H9 (cell line): ENCODE data around the gene SLC4A5. TPM values are rescaled to one million over a fixed set of nuclear protein-coding genes. Genes with fewer than 3 reads are reported as not detected.

Experiments used
- DNase-seq: peaks from one replicate; pipeline ENCODE4 v3.0.0-alpha.2; 2017
- H2AFZ ChIP-seq: one replicate; pipeline ENCODE4 v1.6.1; 2013; ENCODE audit warnings: mild to moderate bottlenecking, low read length, control low read depth, moderate library complexity
- H2AK5ac ChIP-seq: 2 replicates; pipeline ENCODE4 v1.6.1; 2013; ENCODE audit warnings: low read length, control low read depth, mixed read lengths; ENCODE audit not compliant: insufficient read length
- H2BK120ac ChIP-seq: one replicate; pipeline ENCODE4 v1.6.1; 2013; ENCODE audit warnings: low read depth, mild to moderate bottlenecking, low read length, control low read depth, inconsistent platforms; ENCODE audit not compliant: poor library complexity, severe bottlenecking
- H2BK12ac ChIP-seq: 2 replicates; pipeline ENCODE4 v1.6.1; 2013; ENCODE audit warnings: low read length, control low read depth, mixed read lengths, low read depth; ENCODE audit not compliant: insufficient read length
- H2BK15ac ChIP-seq: 2 replicates; pipeline ENCODE4 v1.6.1; 2013; ENCODE audit warnings: low read depth, low read length, control low read depth
- H2BK20ac ChIP-seq: one replicate; pipeline ENCODE4 v1.6.1; 2013; ENCODE audit warnings: low read depth, mild to moderate bottlenecking, low read length, control low read depth, inconsistent platforms; ENCODE audit not compliant: poor library complexity, severe bottlenecking
- H2BK5ac ChIP-seq: 2 replicates; pipeline ENCODE4 v1.6.1; 2013; ENCODE audit warnings: low read length, control low read depth, mixed read lengths; ENCODE audit not compliant: insufficient read length
- H3K14ac ChIP-seq: 2 replicates; pipeline ENCODE4 v1.6.1; 2013; ENCODE audit warnings: low read length, control low read depth; ENCODE audit not compliant: insufficient read depth
- H3K18ac ChIP-seq: 2 replicates; pipeline ENCODE4 v1.6.1; 2013; ENCODE audit warnings: low read depth, mild to moderate bottlenecking, mixed read lengths, low read length, control low read depth; ENCODE audit not compliant: insufficient read length
- H3K23ac ChIP-seq: 2 replicates; pipeline ENCODE4 v1.6.1; 2013; ENCODE audit warnings: low read length, control low read depth, mixed read lengths, low read depth; ENCODE audit not compliant: insufficient read length
- H3K23me2 ChIP-seq: 2 replicates; pipeline ENCODE4 v1.6.1; 2013; ENCODE audit warnings: low read depth, mild to moderate bottlenecking, mixed read lengths, low read length, control low read depth; ENCODE audit not compliant: insufficient read length, poor library complexity, severe bottlenecking
- H3K27ac ChIP-seq: 2 replicates; pipeline ENCODE4 v1.5.1; 2013; ENCODE audit warnings: low read length, control low read depth, mixed read lengths, low read depth; ENCODE audit not compliant: insufficient read length
- H3K27me3 ChIP-seq: 2 replicates; pipeline ENCODE4 v1.6.1; 2013; ENCODE audit warnings: low read length, control low read depth, inconsistent platforms; ENCODE audit not compliant: insufficient read depth
- H3K4ac ChIP-seq: 2 replicates; pipeline ENCODE4 v1.6.1; 2013; ENCODE audit warnings: low read depth, mild to moderate bottlenecking, control low read depth, inconsistent platforms, low read length, moderate library complexity
- H3K4me1 ChIP-seq: 2 replicates; pipeline ENCODE4 v1.6.1; 2013; ENCODE audit warnings: low read length, control low read depth, inconsistent platforms; ENCODE audit not compliant: insufficient read depth
- H3K4me2 ChIP-seq: 2 replicates; pipeline ENCODE4 v1.6.1; 2013; ENCODE audit warnings: low read length, control low read depth, mixed read lengths; ENCODE audit not compliant: insufficient read length, insufficient read depth
- H3K56ac ChIP-seq: 2 replicates; pipeline ENCODE4 v1.6.1; 2013; ENCODE audit warnings: low read depth, mild to moderate bottlenecking, mixed read lengths, low read length, control low read depth; ENCODE audit not compliant: insufficient read length
- H3K79me1 ChIP-seq: 2 replicates; pipeline ENCODE4 v1.6.1; 2013; ENCODE audit warnings: low read depth, mild to moderate bottlenecking, moderate library complexity, low read length, control low read depth, inconsistent platforms; ENCODE audit not compliant: insufficient read depth, poor library complexity, severe bottlenecking
- H3K79me2 ChIP-seq: 2 replicates; pipeline ENCODE4 v1.6.1; 2013; ENCODE audit warnings: low read length, control low read depth, inconsistent platforms; ENCODE audit not compliant: insufficient read depth
- H3K9ac ChIP-seq: 2 replicates; pipeline ENCODE4 v1.6.1; 2013; ENCODE audit warnings: low read length, control low read depth, mixed read lengths; ENCODE audit not compliant: insufficient read length; ENCODE audit errors: extremely low read depth
- H3K9me3 ChIP-seq: one replicate; pipeline ENCODE4 v1.6.1; 2013; ENCODE audit warnings: low read depth, low read length, inconsistent platforms; ENCODE audit not compliant: control insufficient read depth
- H3T11ph ChIP-seq: one replicate; pipeline ENCODE4 v1.6.1; 2013; ENCODE audit warnings: mild to moderate bottlenecking, low read length, control low read depth, inconsistent platforms
- H4K20me1 ChIP-seq: one replicate; pipeline ENCODE4 v1.6.1; 2013; ENCODE audit not compliant: control insufficient read depth, insufficient read length, insufficient read depth
- H4K5ac ChIP-seq: 2 replicates; pipeline ENCODE4 v1.6.1; 2013; ENCODE audit warnings: low read depth, mild to moderate bottlenecking, mixed read lengths, low read length, control low read depth; ENCODE audit not compliant: insufficient read length
- H4K8ac ChIP-seq: replicated peaks from 2 replicates; pipeline ENCODE4 v1.6.1; 2013; ENCODE audit warnings: low read length, control low read depth, mixed read lengths, low read depth; ENCODE audit not compliant: insufficient read length
- H4K91ac ChIP-seq: 2 replicates; pipeline ENCODE4 v1.6.1; 2013; ENCODE audit warnings: low read depth, mild to moderate bottlenecking, moderate library complexity, mixed read lengths, low read length, control low read depth; ENCODE audit not compliant: insufficient read length
- H3K27ac Mint-ChIP-seq, 3 experiments: 2 replicates in 2 of 3; 3 replicates in 1 of 3; pipeline ENCODE4 v1.8.0; 2020 to 2021; ENCODE audit warnings: mixed read lengths in 3 of 3, mild to moderate bottlenecking in 1 of 3, moderate library complexity in 1 of 3
- H3K27me3 Mint-ChIP-seq: 2 replicates; pipeline ENCODE4 v1.8.0; 2021; ENCODE audit warnings: low read depth, mild to moderate bottlenecking, moderate library complexity, mixed read lengths
- H3K36me3 Mint-ChIP-seq, 3 experiments: 2 replicates in 2 of 3; 3 replicates in 1 of 3; pipeline ENCODE4 v1.8.0; 2020 to 2021; ENCODE audit warnings: low read depth in 3 of 3, mixed read lengths in 3 of 3; ENCODE audit not compliant: insufficient read depth in 1 of 3
- H3K4me1 Mint-ChIP-seq, 2 experiments: 2 replicates each; pipeline ENCODE4 v1.8.0; 2020; ENCODE audit warnings: mixed read lengths in 2 of 2
- H3K4me3 Mint-ChIP-seq, 2 experiments: 2 replicates in 1 of 2; 3 replicates in 1 of 2; pipeline ENCODE4 v1.8.0; 2020 to 2021; ENCODE audit warnings: mild to moderate bottlenecking in 2 of 2, mixed read lengths in 2 of 2, moderate library complexity in 1 of 2
- H3K9me3 Mint-ChIP-seq, 2 experiments: 2 replicates in 1 of 2; 3 replicates in 1 of 2; pipeline ENCODE4 v1.8.0; 2020; ENCODE audit warnings: mild to moderate bottlenecking in 2 of 2, mixed read lengths in 2 of 2, moderate library complexity in 1 of 2
- WGBS: extraction: QIAGEN DNeasy Blood & Tissue Kit; methylation state at CpG from one replicate; pipeline ENCODE4 v1.1.7; 2013; ENCODE audit warnings: missing lambda C conversion rate, low lambda C conversion rate, mixed read lengths; ENCODE audit not compliant: insufficient read length; ENCODE audit errors: extremely low coverage; 5-methylcytosine and 5-hydroxymethylcytosine counted together
- total RNA-seq: library from RNA; stranded (reverse); gene quantifications from 2 replicates; pipeline ENCODE4 v1.2.1, GENCODE V29; 2021
- TF ChIP-seq, protein P1 (sequence below): fragments of 200-600 bp; sonication (generic); conservative IDR thresholded peaks from 3 replicates; pipeline ENCODE4 v1.8.0; 2021; ENCODE audit warnings: antibody characterized with exemption, mild to moderate bottlenecking

Gene SLC4A5
- total RNA-seq, 1 experiment from 2014 or later: 0.50 TPM

DNA sequence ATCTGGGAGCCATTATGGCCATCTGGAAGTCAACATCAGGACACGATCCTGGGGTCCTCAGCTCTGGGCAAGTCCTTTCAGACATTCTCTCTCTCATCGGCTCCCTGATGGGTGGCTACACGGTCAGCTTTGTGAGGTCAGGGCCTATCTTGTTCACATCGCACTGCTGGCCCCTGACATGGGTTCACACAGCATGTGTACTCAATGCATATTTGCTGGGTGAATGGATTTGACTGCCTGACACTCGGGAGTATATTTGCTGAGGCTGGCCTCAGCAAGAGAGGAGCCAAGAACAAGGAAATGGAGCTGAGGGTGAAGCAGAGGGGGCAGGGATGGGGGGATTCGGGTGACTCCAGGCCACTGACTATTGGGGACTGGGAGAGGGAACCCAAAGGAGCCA is 50.5 kb downstream of the SLC4A5 start:
- no peak overlapping the region for H3K9ac ChIP-seq
- Mint-ChIP-seq H3K27ac (peak overlapping the region in 1 of 3 experiments; percentile 87; a peak in 1 of 7 replicates), H3K27me3 (peaks cover 3% of the 10 kb centered on the region; the same call in 1 of the 2 replicates), H3K4me1 (no peaks in the 10 kb centered on the region; a peak in 2 of 4 replicates), H3K36me3 (no peaks in the 10 kb centered on the region), H3K4me3 (no peak overlapping the region), H3K9me3 (no peaks in the 10 kb centered on the region)
- H3K4me2 ChIP-seq: no peak overlapping the region
- no peaks in the 10 kb centered on the region for H3K23me2 ChIP-seq
- no peak overlapping the region for H3K4ac ChIP-seq
- no peak overlapping the region for H3K56ac ChIP-seq
- H3K23ac ChIP-seq: no peak overlapping the region
- no peak overlapping the region for H3T11ph ChIP-seq
- H2BK120ac ChIP-seq: no peak overlapping the region
- no peak overlapping the region for H2BK12ac ChIP-seq
- H4K5ac ChIP-seq: no peak overlapping the region
- no peak overlapping the region for H3K18ac ChIP-seq
- H3K79me2 ChIP-seq: no peaks in the 10 kb centered on the region
- H2BK15ac ChIP-seq: no peak overlapping the region
- no peaks in the 10 kb centered on the region for H3K79me1 ChIP-seq
- H3K9me3 ChIP-seq: no peaks in the 10 kb centered on the region
- H3K4me1 ChIP-seq: no peaks in the 10 kb centered on the region
- TF ChIP-seq, protein P1, sequence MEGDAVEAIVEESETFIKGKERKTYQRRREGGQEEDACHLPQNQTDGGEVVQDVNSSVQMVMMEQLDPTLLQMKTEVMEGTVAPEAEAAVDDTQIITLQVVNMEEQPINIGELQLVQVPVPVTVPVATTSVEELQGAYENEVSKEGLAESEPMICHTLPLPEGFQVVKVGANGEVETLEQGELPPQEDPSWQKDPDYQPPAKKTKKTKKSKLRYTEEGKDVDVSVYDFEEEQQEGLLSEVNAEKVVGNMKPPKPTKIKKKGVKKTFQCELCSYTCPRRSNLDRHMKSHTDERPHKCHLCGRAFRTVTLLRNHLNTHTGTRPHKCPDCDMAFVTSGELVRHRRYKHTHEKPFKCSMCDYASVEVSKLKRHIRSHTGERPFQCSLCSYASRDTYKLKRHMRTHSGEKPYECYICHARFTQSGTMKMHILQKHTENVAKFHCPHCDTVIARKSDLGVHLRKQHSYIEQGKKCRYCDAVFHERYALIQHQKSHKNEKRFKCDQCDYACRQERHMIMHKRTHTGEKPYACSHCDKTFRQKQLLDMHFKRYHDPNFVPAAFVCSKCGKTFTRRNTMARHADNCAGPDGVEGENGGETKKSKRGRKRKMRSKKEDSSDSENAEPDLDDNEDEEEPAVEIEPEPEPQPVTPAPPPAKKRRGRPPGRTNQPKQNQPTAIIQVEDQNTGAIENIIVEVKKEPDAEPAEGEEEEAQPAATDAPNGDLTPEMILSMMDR: no peak
- H4K91ac ChIP-seq: no peak overlapping the region
- no peak overlapping the region for H2BK20ac ChIP-seq
- H4K20me1 ChIP-seq: no peaks in the 10 kb centered on the region
- H3K27me3 ChIP-seq: no peaks in the 10 kb centered on the region
- H2BK5ac ChIP-seq: no peak overlapping the region
- no peak for DNase-seq
- H3K27ac ChIP-seq: no peak overlapping the region
- H2AK5ac ChIP-seq: no peak overlapping the region
- H4K8ac ChIP-seq: no peak overlapping the region
- H3K14ac ChIP-seq: no peak overlapping the region
- no peak overlapping the region for H2AFZ ChIP-seq
- no CpG with 5 or more reads among the region's 6 CpGs for WGBS
